MM.1S (cell line): ENCODE data around the gene JMJD6.
"Not testable (repeated sequence)": the region's sequence is repeated elsewhere in the genome, so short reads cannot be mapped to it uniquely, and the experiment has no call there.

Source experiments
- DNase-seq: peaks from one replicate; pipeline ENCODE4 v3.0.0-alpha.2; 2015
- H2AFZ ChIP-seq: fragments of 300-600 bp; sonication (generic); 2 replicates; pipeline ENCODE4 v1.6.0; 2016; ENCODE audit warnings: antibody characterized with exemption, low read length
- H3F3A ChIP-seq: fragments of 300-600 bp; sonication (generic); 2 replicates; pipeline ENCODE4 v1.6.1; 2016; ENCODE audit warnings: mild to moderate bottlenecking, antibody characterized with exemption, low read length, moderate library complexity, mixed read lengths; ENCODE audit not compliant: insufficient read depth
- H3K27ac ChIP-seq: fragments of 300-600 bp; sonication (generic); 2 replicates; pipeline ENCODE4 v1.5.1; 2016; ENCODE audit warnings: mild to moderate bottlenecking, low read length
- H3K27me3 ChIP-seq: fragments of 300-600 bp; sonication (generic); replicated peaks from 2 replicates; pipeline ENCODE4 v1.6.0; 2016; ENCODE audit warnings: low read length; ENCODE audit not compliant: insufficient read depth
- H3K36me3 ChIP-seq: fragments of 300-600 bp; sonication (generic); replicated peaks from 2 replicates; pipeline ENCODE4 v1.6.1; 2016; ENCODE audit warnings: mild to moderate bottlenecking, low read length, mixed read lengths; ENCODE audit not compliant: insufficient read depth
- H3K4me1 ChIP-seq: fragments of 300-600 bp; sonication (generic); 2 replicates; pipeline ENCODE4 v1.6.1; 2016; ENCODE audit warnings: low read length, mixed read lengths
- H3K4me2 ChIP-seq: fragments of 300-600 bp; sonication (generic); 2 replicates; pipeline ENCODE4 v1.6.0; 2016; ENCODE audit warnings: low read depth, low read length
- H3K4me3 ChIP-seq: fragments of 300-600 bp; sonication (generic); 2 replicates; pipeline ENCODE4 v1.5.1; 2016; ENCODE audit warnings: low read length, mixed read lengths
- H3K79me2 ChIP-seq: fragments of 300-600 bp; sonication (generic); 2 replicates; pipeline ENCODE4 v1.6.1; 2016; ENCODE audit warnings: mixed run types, low read length, mixed read lengths
- H3K9ac ChIP-seq: fragments of 300-600 bp; sonication (generic); 2 replicates; pipeline ENCODE4 v1.6.1; 2016; ENCODE audit warnings: low read length, mixed read lengths
- H3K9me2 ChIP-seq: fragments of 300-600 bp; sonication (generic); replicated peaks from 2 replicates; pipeline ENCODE4 v1.6.1; 2016; ENCODE audit warnings: mild to moderate bottlenecking, low read length, mixed read lengths; ENCODE audit not compliant: insufficient read depth
- H3K9me3 ChIP-seq: fragments of 300-600 bp; sonication (generic); replicated peaks from 2 replicates; pipeline ENCODE4 v1.6.1; 2016; ENCODE audit warnings: mild to moderate bottlenecking, low read length, mixed read lengths; ENCODE audit not compliant: insufficient read depth
- H4K20me1 ChIP-seq: fragments of 300-600 bp; sonication (generic); 2 replicates; pipeline ENCODE4 v1.6.1; 2016; ENCODE audit warnings: mild to moderate bottlenecking, low read length, moderate library complexity, mixed read lengths; ENCODE audit not compliant: insufficient read depth
- CTCF ChIP-seq: fragments of 300-600 bp; sonication (generic); IDR thresholded peaks from 2 replicates; pipeline ENCODE4 v1.5.1; 2016; ENCODE audit warnings: antibody characterized with exemption, low read length, mixed read lengths
- EZH2 ChIP-seq: fragments of 300-600 bp; sonication (generic); optimal IDR thresholded peaks from 2 replicates; pipeline ENCODE3; 2017; ENCODE audit warnings: low read depth, mild to moderate bottlenecking, antibody characterized with exemption, low read length, mixed read lengths
- EZH2phosphoT487 ChIP-seq: fragments of 300-600 bp; sonication (generic); IDR thresholded peaks from 2 replicates; pipeline ENCODE4 v1.6.1; 2018; ENCODE audit warnings: antibody characterized with exemption, low read length

The JMJD6 gene

GRCh38 chr17:76733618-76733957, 7.2 kb upstream of the JMJD6 start:
- Histone ChIP-seq H3K27ac (peak overlapping the region; percentile 92; the same call in 1 of the 2 replicates), H3K36me3 (peaks cover 33% of the 10 kb centered on the region), H3K4me3 (peak overlapping the region; percentile 95), H3K9me2 (no peaks in the 10 kb centered on the region), H3K27me3 (no peaks in the 10 kb centered on the region), H3K79me2 (peaks cover 82% of the 10 kb centered on the region), H3K4me2 (peak overlapping the region; percentile 83; the same call in 1 of the 2 replicates), H2AFZ (no peak overlapping the region), H3K9me3 (no peaks in the 10 kb centered on the region), H3F3A (peaks cover 72% of the 10 kb centered on the region), H3K4me1 (peaks cover 7% of the 10 kb centered on the region; the same call in 1 of the 2 replicates), H4K20me1 (peaks cover 33% of the 10 kb centered on the region), H3K9ac (peak overlapping the region; percentile 99; the same call in 1 of the 2 replicates)
- DNase-seq: no peak
- TF ChIP-seq EZH2phosphoT487 (no peak), EZH2 (no peak), CTCF (no peak)

DNA sequence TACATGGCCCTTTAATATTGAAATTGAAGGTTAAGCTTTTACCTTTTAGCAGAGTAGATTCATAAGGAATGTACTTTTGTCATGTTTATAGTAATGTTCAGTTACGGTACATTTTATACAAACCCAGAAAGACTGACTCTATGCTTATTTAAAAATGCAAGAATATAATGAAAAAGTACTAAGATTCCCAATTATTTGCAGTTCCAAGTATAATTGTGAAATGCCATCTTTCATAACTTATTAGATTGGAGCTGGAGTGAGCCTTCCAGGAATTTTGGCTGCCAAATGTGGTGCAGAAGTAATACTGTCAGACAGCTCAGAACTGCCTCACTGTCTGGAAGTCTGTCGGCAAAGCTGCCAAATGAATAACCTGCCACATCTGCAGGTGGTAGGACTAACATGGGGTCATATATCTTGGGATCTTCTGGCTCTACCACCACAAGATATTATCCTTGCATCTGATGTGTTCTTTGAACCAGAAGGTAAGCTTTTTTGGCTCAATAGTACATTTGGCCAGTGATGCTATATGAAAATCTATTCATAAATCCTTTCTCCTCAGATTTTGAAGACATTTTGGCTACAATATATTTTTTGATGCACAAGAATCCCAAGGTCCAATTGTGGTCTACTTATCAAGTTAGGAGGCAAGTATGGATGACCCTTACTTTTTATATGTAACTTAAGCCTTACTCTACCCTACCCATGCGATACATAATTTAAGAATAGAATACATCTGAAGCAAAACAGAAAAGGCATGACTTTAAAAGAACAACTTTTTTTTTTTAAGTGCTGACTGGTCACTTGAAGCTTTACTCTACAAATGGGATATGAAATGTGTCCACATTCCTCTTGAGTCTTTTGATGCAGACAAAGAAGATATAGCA, 6.6 kb upstream of the JMJD6 start:
- H3K4me3 ChIP-seq: no peak overlapping the region
- H3K4me1 ChIP-seq: peaks cover 7% of the 10 kb centered on the region; the same call in 1 of the 2 replicates
- H3K27me3 ChIP-seq: no peaks in the 10 kb centered on the region
- H3K4me2 ChIP-seq: peak overlapping the region; percentile 83; the same call in 1 of the 2 replicates
- peaks cover 75% of the 10 kb centered on the region for H3F3A ChIP-seq
- H3K9me2 ChIP-seq: no peaks in the 10 kb centered on the region
- H3K36me3 ChIP-seq: peaks cover 33% of the 10 kb centered on the region
- H3K9me3 ChIP-seq: no peaks in the 10 kb centered on the region
- TF ChIP-seq EZH2phosphoT487 (no peak), EZH2 (no peak), CTCF (no peak)
- H3K27ac ChIP-seq: peak overlapping the region; percentile 92; the same call in 1 of the 2 replicates
- peaks cover 33% of the 10 kb centered on the region for H4K20me1 ChIP-seq
- peak overlapping the region; percentile 99; the same call in 1 of the 2 replicates for H3K9ac ChIP-seq
- peaks cover 82% of the 10 kb centered on the region for H3K79me2 ChIP-seq
- H2AFZ ChIP-seq: no peak overlapping the region
- no peak for DNase-seq

DNA sequence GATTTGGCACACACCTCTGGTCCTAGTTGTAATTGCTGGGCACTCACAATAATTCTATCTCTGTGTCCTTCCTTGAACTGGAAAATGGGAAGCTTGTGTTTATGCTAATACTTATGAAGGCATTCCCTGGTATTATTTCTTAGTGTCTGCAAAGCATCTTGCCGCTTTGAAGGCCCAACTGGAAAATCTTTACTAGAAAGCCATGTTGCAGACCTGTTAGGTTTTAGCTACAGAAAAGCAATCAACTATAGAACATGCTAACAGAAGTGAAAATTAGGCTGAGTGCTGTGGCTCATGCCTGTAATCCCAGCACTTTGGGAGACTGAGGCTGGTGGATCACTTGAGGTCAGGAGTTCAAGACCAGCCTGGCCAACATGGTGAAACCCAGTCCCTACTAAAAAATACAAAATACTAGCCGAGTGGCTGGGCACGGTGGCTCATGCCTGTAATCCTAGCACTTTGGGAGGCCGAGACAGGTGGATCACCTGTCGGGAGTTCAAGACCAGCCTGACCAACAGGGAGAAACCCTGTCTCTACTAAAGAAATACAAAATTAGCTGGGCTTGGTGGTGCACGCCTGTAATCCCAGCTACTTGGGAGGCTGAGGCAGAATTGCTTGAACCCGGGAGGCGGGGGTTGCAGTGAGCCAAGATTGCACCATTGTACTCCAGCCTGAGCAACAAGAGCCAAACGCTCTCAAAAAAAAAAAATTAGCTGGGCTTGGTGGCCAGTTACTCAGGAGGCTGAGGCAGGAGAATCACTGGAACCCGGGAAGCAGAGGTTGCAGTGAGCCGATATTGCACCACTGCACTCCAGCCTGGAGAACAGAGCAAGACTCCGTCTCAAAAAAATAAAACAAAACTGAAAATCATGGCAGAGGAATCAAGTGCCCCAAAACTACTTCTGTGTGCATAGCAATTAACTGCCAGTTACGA, 5.7 kb upstream of the JMJD6 start:
- Histone ChIP-seq H3K79me2 (peaks cover 89% of the 10 kb centered on the region), H3K27ac (peak overlapping the region; percentile 29; the same call in 1 of the 2 replicates), H4K20me1 (peaks cover 33% of the 10 kb centered on the region), H3K36me3 (peaks cover 33% of the 10 kb centered on the region), H3F3A (peaks cover 84% of the 10 kb centered on the region)
- DNase-seq, H3K9me2 ChIP-seq, H3K27me3 ChIP-seq, H3K4me3 ChIP-seq, H3K4me2 ChIP-seq, H3K9me3 ChIP-seq, H3K9ac ChIP-seq, H3K4me1 ChIP-seq, H2AFZ ChIP-seq: not testable (repeated sequence)
